ENCODE data around the gene LRP2. TPM values are rescaled to one million over a fixed set of nuclear protein-coding genes. Genes with fewer than 3 reads are reported as not detected.

Gene LRP2
- total and polyA plus RNA-seq, 7 donors = 1.9 TPM; not detected in 6

GRCh38 chr2:169205176-169205575 lies 157.2 kb downstream of the LRP2 start:
- intact Hi-C loops (cut with DNase I) = no loop called here
- no peak overlapping the region for H3K27ac ChIP-seq
- H3K27me3 ChIP-seq = no peaks in the 10 kb centered on the region
- H3K4me3 ChIP-seq = no peak overlapping the region
- no peaks in the 10 kb centered on the region for H3K9me3 ChIP-seq
- TF ChIP-seq CTCF (IDR thresholded peaks at IDR 0.05) (no peak), POLR2A (IDR thresholded peaks at IDR 0.05) (no peak), EP300 (IDR thresholded peaks at IDR 0.05) (no peak), POLR2AphosphoS5 (IDR thresholded peaks at IDR 0.05) (no peak)
- no peaks in the 10 kb centered on the region for H3K4me1 ChIP-seq
- no peaks in the 10 kb centered on the region for H3K36me3 ChIP-seq
- WGBS, 2 donors = 98 to 100% methylated on average over 2 of the region's 2 CpGs
- no peak for DNase-seq

DNA sequence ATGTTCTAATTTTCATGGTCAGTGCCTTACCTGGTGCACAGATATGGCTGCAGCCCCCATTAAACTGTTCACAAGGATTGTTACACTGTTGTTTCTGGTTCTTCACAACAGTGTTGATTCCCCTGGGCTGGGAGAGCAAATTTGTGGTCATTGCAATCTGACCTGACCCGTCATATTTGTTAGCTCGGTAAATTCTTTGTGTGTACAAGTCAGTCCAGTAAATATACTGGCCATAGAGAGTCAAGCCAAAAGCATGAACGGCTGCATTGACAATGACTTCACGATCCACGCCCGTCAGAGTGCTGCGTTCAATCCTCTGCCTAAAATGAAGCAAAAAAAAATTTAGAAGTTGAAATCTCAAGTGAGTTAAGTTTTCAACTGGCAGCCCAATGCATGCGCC lies 158.4 kb downstream of the LRP2 start:
- H3K4me3 ChIP-seq = no peak overlapping the region
- no peaks in the 10 kb centered on the region for H3K4me1 ChIP-seq
- no peak for DNase-seq
- H3K36me3 ChIP-seq = no peaks in the 10 kb centered on the region
- no peaks in the 10 kb centered on the region for H3K9me3 ChIP-seq
- WGBS, 2 donors = 51 to 74% methylated on average over 8 of the region's 8 CpGs
- intact Hi-C loops (cut with DNase I) = no loop called here
- H3K27ac ChIP-seq = no peak overlapping the region
- TF ChIP-seq POLR2A (IDR thresholded peaks at IDR 0.05) (no peak), POLR2AphosphoS5 (IDR thresholded peaks at IDR 0.05) (no peak), EP300 (IDR thresholded peaks at IDR 0.05) (no peak), CTCF (IDR thresholded peaks at IDR 0.05) (no peak)
- no peaks in the 10 kb centered on the region for H3K27me3 ChIP-seq

GRCh38 chr2:169200756-169201155 lies 161.6 kb downstream of the LRP2 start:
- no peak for DNase-seq
- TF ChIP-seq POLR2AphosphoS5 (IDR thresholded peaks at IDR 0.05) (no peak), CTCF (IDR thresholded peaks at IDR 0.05) (no peak), EP300 (IDR thresholded peaks at IDR 0.05) (no peak), POLR2A (IDR thresholded peaks at IDR 0.05) (no peak)
- intact Hi-C loops (cut with DNase I) = no loop called here
- Histone ChIP-seq H3K9me3 (no peaks in the 10 kb centered on the region), H3K4me3 (no peak overlapping the region), H3K36me3 (no peaks in the 10 kb centered on the region), H3K27ac (no peak overlapping the region), H3K4me1 (no peaks in the 10 kb centered on the region), H3K27me3 (no peaks in the 10 kb centered on the region)
- WGBS, 2 donors = 88 to 95% methylated on average over 3 of the region's 3 CpGs

DNA sequence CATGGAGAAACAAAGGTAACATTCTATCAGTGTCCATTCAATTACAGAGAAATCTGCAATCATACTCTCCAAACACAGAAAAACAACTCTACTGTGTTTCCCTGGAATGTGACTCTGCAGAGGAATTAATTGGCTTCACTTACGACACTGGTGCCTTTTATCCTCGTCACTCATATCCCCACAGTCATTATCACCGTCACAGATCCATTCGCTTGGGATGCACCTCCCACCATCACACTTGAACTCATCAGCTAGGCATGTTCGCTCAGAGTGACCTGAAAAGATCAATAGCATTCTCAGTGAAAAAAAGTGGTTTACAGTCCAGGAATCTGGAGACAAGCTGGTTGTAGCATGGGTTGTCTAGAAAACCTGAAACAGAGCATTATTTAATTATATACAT lies 168.7 kb downstream of the LRP2 start:
- intact Hi-C loops (cut with DNase I) = no loop called here
- H3K4me1 ChIP-seq = no peaks in the 10 kb centered on the region
- H3K4me3 ChIP-seq = no peak overlapping the region
- H3K27ac ChIP-seq = no peak overlapping the region
- no peak for DNase-seq
- no peak for TF ChIP-seq POLR2A (IDR thresholded peaks at IDR 0.05)
- no peak for TF ChIP-seq CTCF (IDR thresholded peaks at IDR 0.05)
- no peak for TF ChIP-seq POLR2AphosphoS5 (IDR thresholded peaks at IDR 0.05)
- TF ChIP-seq EP300 (IDR thresholded peaks at IDR 0.05) = no peak
- H3K36me3 ChIP-seq = no peaks in the 10 kb centered on the region
- 72 to 74% methylated on average over 5 of the region's 5 CpGs for WGBS, 2 donors
- H3K27me3 ChIP-seq = no peaks in the 10 kb centered on the region
- H3K9me3 ChIP-seq = no peaks in the 10 kb centered on the region

DNA sequence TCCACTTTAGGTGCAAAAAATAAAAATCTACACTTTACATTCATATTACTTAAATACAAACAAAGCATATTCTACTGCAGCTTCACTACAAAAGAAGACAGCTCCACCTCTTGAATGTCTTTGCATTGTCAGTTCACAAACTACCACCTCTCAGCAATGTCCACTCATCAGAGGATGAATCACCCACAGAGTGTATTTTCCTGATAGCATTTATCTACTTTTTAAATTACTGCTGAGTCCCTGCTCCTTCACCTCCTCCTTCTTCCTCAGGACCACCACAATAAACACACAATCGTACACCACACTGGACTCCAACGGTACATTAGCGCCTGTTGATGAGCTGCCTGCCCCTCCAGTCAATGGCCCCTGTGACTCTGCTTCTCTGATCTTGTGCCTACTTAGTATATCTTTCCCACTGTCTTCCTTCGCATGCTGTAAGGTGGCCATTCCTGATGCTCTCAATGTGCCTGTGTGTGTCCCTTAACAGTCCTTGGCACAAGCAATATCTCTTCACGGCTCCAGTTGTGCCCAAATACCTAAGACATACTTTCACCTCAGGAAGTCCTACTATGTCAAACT lies 172.0 kb downstream of the LRP2 start:
- no peak overlapping the region for H3K4me3 ChIP-seq
- no peak overlapping the region for H3K27ac ChIP-seq
- TF ChIP-seq CTCF (IDR thresholded peaks at IDR 0.05) (no peak), EP300 (IDR thresholded peaks at IDR 0.05) (no peak), POLR2A (IDR thresholded peaks at IDR 0.05) (no peak), POLR2AphosphoS5 (IDR thresholded peaks at IDR 0.05) (no peak)
- no peaks in the 10 kb centered on the region for H3K36me3 ChIP-seq
- whole genome bisulfite sequencing, 2 donors = 55 to 92% methylated on average over 5 of the region's 5 CpGs
- no peaks in the 10 kb centered on the region for H3K9me3 ChIP-seq
- no peak for DNase-seq
- no peaks in the 10 kb centered on the region for H3K27me3 ChIP-seq
- intact Hi-C loops (cut with DNase I) = no loop called here
- no peaks in the 10 kb centered on the region for H3K4me1 ChIP-seq
